NK-92 (cell line): ENCODE results near the gene LAMA3.

Source experiments
- DNase-seq: peaks from one replicate; lab custom pipeline; 2025; ENCODE audit not compliant: unreplicated experiment; lab: John Stamatoyannopoulos, UW

The LAMA3 gene

GRCh38 chr18:23927821-23928746 lies 238.8 kb downstream of the LAMA3 start:
- DNase-seq, result no peak

- no peak for DNase-seq
Observed at GRCh38 chr18:23929362-23929930, 240.2 kb downstream of the LAMA3 start.

- no peak for DNase-seq
Observed at GRCh38 chr18:23930002-23930401, 240.7 kb downstream of the LAMA3 start.

- no peak for DNase-seq
Observed at GRCh38 chr18:23932385-23933067, 243.3 kb downstream of the LAMA3 start.

- DNase-seq, result no peak
Observed at GRCh38 chr18:23933407-23933806, 244.2 kb downstream of the LAMA3 start.

GRCh38 chr18:23934252-23934651 lies 245.0 kb downstream of the LAMA3 start:
- no peak for DNase-seq

- DNase-seq, result no peak
Observed at GRCh38 chr18:23934863-23935262, 245.6 kb downstream of the LAMA3 start.

- no peak for DNase-seq
Observed at GRCh38 chr18:23935804-23936203, 246.6 kb downstream of the LAMA3 start.

GRCh38 chr18:23936381-23936958 lies 247.2 kb downstream of the LAMA3 start:
- DNase-seq, result no peak

GRCh38 chr18:23938043-23938756 lies 248.9 kb downstream of the LAMA3 start:
- DNase-seq, result no peak

GRCh38 chr18:23938901-23939341 lies 249.7 kb downstream of the LAMA3 start:
- DNase-seq, result no peak

- DNase-seq, result no peak
Observed at GRCh38 chr18:23939366-23939765, 250.1 kb downstream of the LAMA3 start.

- DNase-seq, result no peak
Observed at GRCh38 chr18:23939896-23940295, 250.6 kb downstream of the LAMA3 start.

GRCh38 chr18:23941791-23942190 lies 252.5 kb downstream of the LAMA3 start:
- DNase-seq, result no peak

GRCh38 chr18:23943104-23943503 lies 253.9 kb downstream of the LAMA3 start:
- DNase-seq, result no peak

GRCh38 chr18:23943903-23944624 lies 254.8 kb downstream of the LAMA3 start:
- DNase-seq, result no peak

- no peak for DNase-seq
Observed at GRCh38 chr18:23945416-23946079, 256.3 kb downstream of the LAMA3 start.

GRCh38 chr18:23949863-23950262 lies 260.6 kb downstream of the LAMA3 start:
- DNase-seq, result no peak

GRCh38 chr18:23950644-23951043 lies 261.4 kb downstream of the LAMA3 start:
- DNase-seq, result no peak

- DNase-seq, result no peak
Observed at GRCh38 chr18:23951206-23951605, 262.0 kb downstream of the LAMA3 start.
